SK-N-SH treated with all-trans-retinoic acid at 6 μM for 48 hours (cell line): ENCODE measurements around the gene DMD.

Experiments
- ARNTL ChIP-seq: fragments of 450-650 bp; formaldehyde crosslinking; IDR thresholded peaks from 2 replicates; pipeline ENCODE4 v1.5.0; 2020; ENCODE audit warnings: low read depth, mild to moderate bottlenecking, moderate library complexity, borderline replicate concordance
- PPARA ChIP-seq: fragments of 250-450 bp; sonication (Bioruptor Pico); IDR thresholded peaks from 2 replicates; pipeline ENCODE4 v1.5.0; 2020; ENCODE audit warnings: mild to moderate bottlenecking, borderline replicate concordance
- RARB ChIP-seq: fragments of 250-450 bp; sonication (Bioruptor Pico); IDR thresholded peaks from 2 replicates; pipeline ENCODE4 v1.8.0; 2021; ENCODE audit warnings: mild to moderate bottlenecking, moderate library complexity
- SNAI2 ChIP-seq: fragments of 250-450 bp; sonication (Bioruptor Pico); IDR thresholded peaks from 2 replicates; pipeline ENCODE4 v1.5.0; 2020; ENCODE audit warnings: mild to moderate bottlenecking, moderate library complexity
- ZNF8 ChIP-seq: fragments of 450-650 bp; formaldehyde crosslinking; IDR thresholded peaks from 2 replicates; pipeline ENCODE4 v1.5.0; 2020; ENCODE audit warnings: mild to moderate bottlenecking, moderate library complexity

GRCh38 chrX:32397562-32398216, 813.7 kb downstream of the DMD start:
- no peak for TF ChIP-seq ARNTL (CRISPR knock-in tag)
- no peak for TF ChIP-seq PPARA (CRISPR knock-in tag)
- no peak for TF ChIP-seq RARB (CRISPR knock-in tag)
- no peak for TF ChIP-seq ZNF8 (CRISPR knock-in tag)
- no peak for TF ChIP-seq SNAI2 (CRISPR knock-in tag)
